Hippocampal formation (tissue), 2 donors: ENCODE data around the gene ADARB1.
"Not testable (repeated sequence)": the region's sequence is repeated elsewhere in the genome, so short reads cannot be mapped to it uniquely, and the experiment has no call there.

Experiments
- DNase-seq, 2 donors: peaks; one replicate each; lab custom pipeline; 2025; lab: John Stamatoyannopoulos, UW

The ADARB1 gene

GRCh38 chr21:45136500-45136899, 62.1 kb downstream of the ADARB1 start:
- no peak for DNase-seq

GRCh38 chr21:45136927-45137611, 62.7 kb downstream of the ADARB1 start:
- DNase-seq = peak; percentile 70

GRCh38 chr21:45137612-45137937, 63.2 kb downstream of the ADARB1 start:
- no peak for DNase-seq

- DNase-seq = peak in 1 of 2 donors; percentile 19
These were observed 64.0 kb downstream of the ADARB1 start for GRCh38 chr21:45138199-45139002.

- DNase-seq = not testable (repeated sequence)
These were observed 64.6 kb downstream of the ADARB1 start for GRCh38 chr21:45139003-45139360.

GRCh38 chr21:45139473-45139872, 65.1 kb downstream of the ADARB1 start:
- DNase-seq = no peak

- DNase-seq = peak; percentile 53
These were observed 66.1 kb downstream of the ADARB1 start for GRCh38 chr21:45140346-45140940.

- DNase-seq = not testable (repeated sequence)
These were observed 66.6 kb downstream of the ADARB1 start for GRCh38 chr21:45140944-45141343.

- DNase-seq = no peak
These were observed 67.1 kb downstream of the ADARB1 start for GRCh38 chr21:45141507-45141906.

GRCh38 chr21:45142469-45143308, 68.3 kb downstream of the ADARB1 start:
- no peak for DNase-seq

GRCh38 chr21:45143855-45144254, 69.5 kb downstream of the ADARB1 start:
- DNase-seq = no peak

GRCh38 chr21:45145146-45145545, 70.8 kb downstream of the ADARB1 start:
- no peak for DNase-seq

- DNase-seq = not testable (repeated sequence)
These were observed 71.5 kb downstream of the ADARB1 start for GRCh38 chr21:45145846-45146245.

GRCh38 chr21:45146306-45146705, 71.9 kb downstream of the ADARB1 start:
- DNase-seq = no peak

- DNase-seq = no peak
These were observed 72.4 kb downstream of the ADARB1 start for GRCh38 chr21:45146801-45147200.

GRCh38 chr21:45147473-45148315, 73.3 kb downstream of the ADARB1 start:
- no peak for DNase-seq

- DNase-seq = no peak
These were observed 74.1 kb downstream of the ADARB1 start for GRCh38 chr21:45148316-45148990.

GRCh38 chr21:45149021-45149420, 74.6 kb downstream of the ADARB1 start:
- no peak for DNase-seq

- DNase-seq = no peak
These were observed 76.3 kb downstream of the ADARB1 start for GRCh38 chr21:45150638-45151131.

GRCh38 chr21:45151445-45152160, 77.2 kb downstream of the ADARB1 start:
- no peak for DNase-seq
